HG03442 (cell line): Measurements from ENCODE around the gene PPP4R2.
"Not testable (repeated sequence)": the region's sequence is repeated elsewhere in the genome, so short reads cannot be mapped to it uniquely, and the experiment has no call there.

Experiments used
- ATAC-seq: cut with Tn5 transposase; IDR thresholded peaks from one replicate; pipeline ENCODE4 v1.9.1; 2021; ENCODE audit warnings: mild to moderate bottlenecking, moderate library complexity; ENCODE audit not compliant: unreplicated experiment

PPP4R2 gene

DNA sequence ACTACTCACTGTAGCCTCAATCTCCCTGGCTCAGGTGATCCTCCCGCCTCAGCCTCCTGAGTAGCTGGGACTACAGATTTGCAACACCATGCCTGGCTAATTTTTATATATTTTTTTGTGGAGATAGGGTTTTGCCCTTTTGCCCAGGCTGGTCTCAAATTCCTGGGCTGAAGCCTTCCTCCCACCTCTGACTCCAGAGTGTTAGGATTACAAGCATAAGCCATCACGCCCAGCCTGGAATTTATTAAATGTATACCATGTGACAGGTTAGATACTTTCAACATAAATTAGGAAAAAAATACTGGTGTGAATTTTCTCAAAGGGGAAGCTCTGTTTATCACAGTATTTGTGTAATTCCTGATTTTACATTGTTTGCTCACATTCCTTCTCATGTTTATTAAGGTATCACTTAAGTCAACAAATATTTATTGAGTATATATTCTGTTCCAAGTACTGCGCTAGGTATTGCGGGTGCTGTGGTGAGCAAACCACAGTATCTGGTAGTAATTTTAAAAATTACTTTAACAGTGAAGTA is 24.8 kb downstream of the PPP4R2 start:
- no peak for ATAC-seq

DNA sequence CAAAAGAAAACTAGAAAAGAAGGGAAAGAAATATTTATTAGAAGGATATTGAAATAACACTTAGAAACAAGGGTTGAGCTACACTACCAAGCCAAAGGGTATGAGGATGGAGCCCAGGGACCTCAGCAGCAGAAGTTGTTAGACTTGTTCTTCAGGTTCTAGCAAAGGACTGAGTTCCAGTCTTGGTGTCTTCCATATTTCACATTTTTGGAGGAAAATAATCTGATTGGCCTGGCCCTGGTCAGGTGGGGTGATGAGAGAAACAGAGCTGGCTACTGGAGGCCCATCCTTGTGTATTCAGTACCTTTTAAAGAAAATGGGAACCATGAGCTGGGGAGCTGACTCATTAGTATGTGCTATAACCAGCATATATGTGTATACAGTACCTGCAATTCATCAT is 28.2 kb downstream of the PPP4R2 start:
- no peak for ATAC-seq

GRCh38 chr3:73026111-73026759 is 29.6 kb downstream of the PPP4R2 start:
- no peak for ATAC-seq

GRCh38 chr3:73026760-73027113 is 30.1 kb downstream of the PPP4R2 start:
- ATAC-seq, result no peak

- no peak for ATAC-seq
Measured at GRCh38 chr3:73028803-73029202, 32.2 kb downstream of the PPP4R2 start.

- ATAC-seq, result peak; percentile 55
Measured at GRCh38 chr3:73029321-73029796, 32.7 kb downstream of the PPP4R2 start.

GRCh38 chr3:73030073-73030597 is 33.5 kb downstream of the PPP4R2 start:
- no peak for ATAC-seq

- ATAC-seq, result no peak
Measured at GRCh38 chr3:73031573-73032103, 35.0 kb downstream of the PPP4R2 start.

DNA sequence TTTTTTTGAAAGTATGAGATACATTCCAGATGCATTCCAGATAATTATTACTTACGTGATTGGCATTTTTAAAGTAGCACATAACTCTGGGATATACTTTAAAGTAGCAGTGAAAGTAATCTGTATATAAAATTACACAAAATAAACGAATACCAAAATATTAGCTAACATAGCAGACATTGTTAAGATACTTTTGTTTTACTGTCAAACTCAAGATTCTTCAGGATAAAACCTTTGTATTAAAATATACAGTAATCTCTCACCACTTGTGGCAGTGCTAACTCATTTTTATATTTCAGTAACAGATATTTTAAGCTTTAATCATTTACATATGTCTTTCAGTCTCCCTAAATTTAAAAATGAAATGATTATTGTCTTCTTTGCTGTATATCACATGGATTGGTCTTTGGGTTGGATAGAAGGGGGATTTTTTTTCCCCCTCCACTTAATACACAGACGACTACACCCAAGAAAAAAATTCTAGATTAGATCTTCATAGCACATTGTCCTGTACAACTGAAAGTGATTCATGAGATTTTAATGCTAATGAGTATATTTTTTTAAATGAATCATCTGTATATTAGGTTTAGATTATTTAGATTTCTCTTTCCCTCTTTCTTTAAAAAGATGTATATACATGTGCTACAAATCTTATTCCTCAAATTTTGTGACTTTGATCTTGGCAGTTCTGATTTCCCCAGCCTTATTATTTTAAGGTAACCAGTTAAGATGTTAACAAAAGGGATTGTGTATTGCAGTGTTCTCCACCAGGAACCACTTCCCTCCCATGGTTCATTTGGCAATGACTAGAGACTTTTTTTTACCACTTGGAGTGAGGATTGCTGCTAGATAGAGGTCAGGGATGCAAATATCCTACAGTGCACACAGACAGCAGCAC is 40.3 kb downstream of the PPP4R2 start:
- ATAC-seq, result no peak

GRCh38 chr3:73041537-73041936 is 44.9 kb downstream of the PPP4R2 start:
- no peak for ATAC-seq

- ATAC-seq, result no peak
Measured at GRCh38 chr3:73043414-73043813, 46.8 kb downstream of the PPP4R2 start.

DNA sequence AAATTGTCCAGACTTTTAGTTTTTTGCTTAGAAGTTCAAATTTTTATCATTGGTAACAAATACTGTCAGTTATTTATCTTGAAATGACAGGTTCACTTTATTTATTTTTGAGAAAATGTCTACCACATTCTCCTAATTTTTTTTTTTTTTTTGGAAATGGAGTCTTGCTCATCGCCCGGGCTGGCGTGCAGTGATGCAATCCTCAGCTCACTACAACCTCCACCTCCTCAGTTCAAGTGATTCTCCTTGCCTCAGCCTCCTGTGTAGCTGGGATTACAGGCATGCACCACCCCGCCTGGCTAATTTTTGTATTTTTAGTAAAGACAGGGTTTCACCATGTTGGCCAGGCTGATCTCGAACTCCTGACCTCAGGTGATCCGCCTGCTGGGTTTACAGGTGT is 48.8 kb downstream of the PPP4R2 start:
- ATAC-seq, result no peak

DNA sequence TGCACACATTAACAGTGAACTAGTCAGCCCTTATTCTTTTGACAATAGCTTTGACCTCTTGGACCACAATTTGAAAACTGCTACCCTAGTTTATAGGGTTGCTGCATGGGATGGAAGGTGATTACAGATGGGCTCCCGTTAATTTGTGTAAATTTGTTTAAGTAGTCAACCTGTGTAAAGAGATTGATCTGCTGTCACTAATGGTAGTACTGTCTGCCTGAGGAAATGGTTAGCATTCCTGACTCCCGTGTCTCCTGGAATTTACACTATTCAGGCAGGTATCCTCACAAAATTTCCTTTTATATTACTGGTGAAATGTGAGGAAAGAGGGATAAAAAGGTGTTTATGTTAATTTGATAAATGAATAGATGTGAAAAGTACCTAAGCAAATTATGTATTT is 49.6 kb downstream of the PPP4R2 start:
- no peak for ATAC-seq

GRCh38 chr3:73049319-73049718 is 52.7 kb downstream of the PPP4R2 start:
- ATAC-seq, result no peak

DNA sequence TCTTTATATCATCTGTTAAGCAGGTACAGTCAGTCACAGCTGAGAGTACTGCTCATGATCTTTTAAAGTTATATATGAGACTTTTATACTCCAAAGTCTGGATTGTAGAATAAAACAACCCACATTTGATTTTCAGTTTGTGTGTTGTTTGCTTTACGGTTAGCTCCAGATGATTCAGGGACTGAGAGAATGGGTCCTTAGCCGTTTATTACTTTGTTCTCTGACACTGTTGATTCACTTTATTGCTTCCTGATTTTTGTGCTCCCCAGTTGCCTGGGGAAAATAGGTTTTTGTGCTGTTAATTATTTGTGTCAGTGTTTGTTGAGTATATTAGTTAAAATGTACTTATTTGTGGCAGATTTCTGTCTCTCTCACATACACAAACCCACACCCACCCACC is 56.2 kb downstream of the PPP4R2 start:
- no peak for ATAC-seq

DNA sequence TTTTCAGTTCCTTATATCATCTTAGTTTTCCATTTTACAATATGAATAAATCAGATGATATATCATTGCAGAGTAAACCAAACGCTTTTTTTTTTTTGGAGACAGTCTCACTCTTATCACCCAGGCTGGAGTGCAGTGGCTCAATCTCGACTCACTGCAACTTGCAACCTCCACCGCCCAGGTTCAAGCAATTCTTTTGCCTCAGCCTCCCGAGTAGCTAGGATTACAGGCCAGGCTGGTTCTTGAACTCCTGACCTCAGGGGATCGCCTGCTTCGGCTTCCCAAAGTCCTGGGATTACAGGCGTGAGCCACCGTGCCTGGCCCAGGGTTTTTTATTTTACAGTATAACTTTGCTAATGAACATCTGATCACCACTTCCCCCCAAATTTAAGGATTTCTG is 59.0 kb downstream of the PPP4R2 start:
- no peak for ATAC-seq

- no peak for ATAC-seq
Measured at GRCh38 chr3:73056014-73056844, 59.6 kb downstream of the PPP4R2 start.

GRCh38 chr3:73056845-73057150 is 60.2 kb downstream of the PPP4R2 start:
- ATAC-seq, result no peak

- no peak for ATAC-seq
Measured at GRCh38 chr3:73060302-73060723, 63.7 kb downstream of the PPP4R2 start.

DNA sequence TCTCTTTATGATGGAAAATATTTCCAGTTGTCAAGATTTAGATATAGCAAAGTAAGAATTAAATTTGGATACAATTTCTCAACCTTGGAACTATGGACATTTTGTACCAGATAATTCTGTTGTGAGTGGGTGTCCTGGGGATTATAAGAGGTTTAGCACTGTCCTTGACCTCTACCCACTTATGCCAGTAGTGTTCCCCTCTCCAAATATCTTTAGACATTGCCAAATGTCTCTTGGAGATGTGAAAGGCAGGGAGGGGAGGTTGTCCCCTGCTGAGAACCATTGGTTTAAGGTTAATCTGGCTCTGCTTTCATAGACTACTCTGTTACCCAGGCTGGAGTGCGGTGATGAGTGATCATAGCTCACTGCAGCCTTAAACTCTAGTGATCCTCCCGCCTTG is 64.8 kb downstream of the PPP4R2 start, which contains the start of gene EBLN2:
Gene EBLN2 (plus strand): TSS at position 244 of the 400 bp plus-strand sequence. CDS start 423 bp downstream, outside the sequence.
- no peak for ATAC-seq

DNA sequence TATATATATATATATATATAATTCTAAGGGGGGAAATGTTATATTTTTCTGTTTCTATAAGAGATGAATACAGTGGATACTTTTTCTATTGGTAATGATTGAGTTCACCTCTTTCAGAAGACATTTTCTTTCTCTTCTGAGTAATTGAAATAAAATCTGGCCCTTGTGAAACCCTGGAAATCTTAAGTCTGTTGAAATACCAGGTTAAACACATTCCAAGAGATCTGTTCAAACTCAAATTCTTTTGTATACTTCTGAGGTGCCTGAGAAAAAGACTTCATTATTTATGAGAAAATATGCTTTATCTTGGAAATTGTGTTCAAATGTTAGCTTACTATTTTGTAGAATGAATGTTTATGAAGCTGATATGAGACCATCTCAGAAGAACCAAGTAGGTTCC is 69.6 kb downstream of the PPP4R2 start:
- not testable (repeated sequence) for ATAC-seq
